ENCODE results near the gene CLTCL1. TPM values are rescaled to one million over a fixed set of nuclear protein-coding genes. Genes with fewer than 3 reads are reported as not detected.
"Not testable (repeated sequence)": the region's sequence is repeated elsewhere in the genome, so short reads cannot be mapped to it uniquely, and the experiment has no call there.

CLTCL1 gene
- total and polyA plus RNA-seq, 9 donors: 2.8 to 10.7 (median 5.2) TPM

DNA sequence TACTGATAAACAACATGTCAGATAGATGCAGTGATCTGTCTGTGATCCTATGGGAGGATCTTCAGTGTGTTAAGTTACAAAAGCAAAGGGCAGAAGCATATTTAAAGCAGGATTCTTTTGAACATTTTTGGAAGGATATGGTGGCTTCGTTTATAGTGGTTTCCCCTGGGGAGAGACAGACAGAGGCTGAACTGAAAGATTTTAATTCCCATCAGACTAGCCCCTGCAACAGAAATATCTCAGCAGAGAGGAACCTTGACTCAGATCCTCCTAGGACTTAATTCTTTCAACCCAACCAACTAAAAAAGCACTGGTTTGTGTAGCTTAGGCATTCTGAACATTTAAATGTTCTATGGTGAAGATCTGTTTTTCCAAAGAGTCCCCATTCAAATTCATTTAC is 5.7 kb downstream of the CLTCL1 start:
- H3K27me3 ChIP-seq: no peaks in the 10 kb centered on the region
- intact Hi-C loops (cut with DNase I): no loop called here
- TF ChIP-seq CTCF (IDR thresholded peaks at IDR 0.05) (no peak), EP300 (IDR thresholded peaks at IDR 0.05) (no peak), POLR2A (IDR thresholded peaks at IDR 0.05) (no peak)
- H3K4me3 ChIP-seq: no peak overlapping the region
- H3K27ac ChIP-seq: no peak overlapping the region
- 19 to 44% (median 38%) methylated on average over 1 of the region's 1 CpG for WGBS, 3 donors
- no peak for DNase-seq
- no peaks in the 10 kb centered on the region for H3K9me3 ChIP-seq
- no peaks in the 10 kb centered on the region for H3K36me3 ChIP-seq
- H3K4me1 ChIP-seq (ENCODE audit: insufficient read depth): no peaks in the 10 kb centered on the region

DNA sequence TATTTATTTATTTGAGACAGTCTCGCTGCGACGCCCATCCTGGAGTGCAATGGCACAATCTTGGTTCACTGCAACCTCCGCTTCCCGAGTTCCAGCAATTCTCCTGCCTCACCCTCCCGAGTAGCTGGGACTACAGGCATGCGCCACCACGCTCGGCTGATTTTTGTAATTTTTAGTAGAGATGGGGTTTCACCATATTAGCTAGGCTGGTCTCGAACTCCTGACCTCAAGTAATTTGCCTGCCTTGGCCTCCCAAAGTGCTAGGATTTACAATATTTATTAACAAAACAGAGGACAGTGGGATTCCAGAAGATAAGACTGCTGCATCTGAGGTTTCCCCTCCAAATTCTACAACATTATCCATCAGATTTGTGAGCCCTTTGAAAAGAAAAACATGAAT is 12.4 kb downstream of the CLTCL1 start:
- H3K9me3 ChIP-seq; H3K4me3 ChIP-seq; DNase-seq; intact Hi-C loops (cut with DNase I); H3K27ac ChIP-seq; H3K36me3 ChIP-seq; H3K4me1 ChIP-seq (ENCODE audit: insufficient read depth); H3K27me3 ChIP-seq: not testable (repeated sequence)
- 96 to 97% (median 97%) methylated on average over 10 of the region's 10 CpGs for WGBS, 3 donors

- no peaks in the 10 kb centered on the region for H3K9me3 ChIP-seq
- no peaks in the 10 kb centered on the region for H3K27me3 ChIP-seq
- 94% methylated on average over 8 of the region's 8 CpGs for WGBS, 3 donors
- H3K4me3 ChIP-seq: no peak overlapping the region
- TF ChIP-seq POLR2A (IDR thresholded peaks at IDR 0.05) (no peak), EP300 (IDR thresholded peaks at IDR 0.05) (no peak), CTCF (IDR thresholded peaks at IDR 0.05) (no peak)
- DNase-seq: no peak
- no peak overlapping the region for H3K27ac ChIP-seq
- H3K36me3 ChIP-seq: no peaks in the 10 kb centered on the region
- peaks cover 5% of the 10 kb centered on the region for H3K4me1 ChIP-seq (ENCODE audit: insufficient read depth)
- intact Hi-C loops (cut with DNase I): no loop called here
These were observed 13.7 kb downstream of the CLTCL1 start for GRCh38 chr22:19277785-19278184.

DNA sequence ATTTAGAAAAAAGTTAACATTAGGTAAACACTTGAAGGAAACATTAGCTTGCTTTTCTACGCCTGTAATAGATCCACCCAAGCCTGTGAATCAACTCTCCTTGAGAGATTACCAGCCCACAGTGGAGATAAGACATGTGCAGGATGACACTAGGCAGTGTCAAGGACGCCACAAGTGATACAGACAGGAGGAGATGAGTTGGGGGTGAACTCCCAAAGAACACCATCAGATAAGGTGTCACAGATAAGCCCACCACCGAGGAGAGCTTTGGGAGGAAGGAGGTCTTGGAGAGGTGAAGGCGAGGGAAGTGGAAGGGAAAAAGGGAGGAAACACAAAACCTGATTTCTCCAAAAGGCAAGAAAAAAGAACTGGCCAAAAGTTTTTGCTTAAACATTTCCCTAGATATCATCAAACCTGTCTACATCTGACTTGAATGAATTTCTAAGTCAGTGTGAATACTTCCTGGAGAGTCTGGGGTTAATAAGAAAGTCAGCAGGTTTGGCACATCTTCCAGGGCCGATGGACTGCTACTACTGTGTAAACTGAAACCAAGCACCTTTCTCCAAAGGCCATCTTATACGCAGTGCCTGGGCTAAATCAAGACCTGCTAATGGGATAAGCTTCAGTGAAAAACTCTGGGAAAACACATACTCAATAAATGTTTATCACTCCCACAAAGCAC is 15.5 kb downstream of the CLTCL1 start:
- intact Hi-C loops (cut with DNase I): no loop called here
- DNase-seq: peak in 1 of 5 donors; percentile 12
- no peak overlapping the region for H3K4me3 ChIP-seq
- TF ChIP-seq POLR2A (IDR thresholded peaks at IDR 0.05) (no peak), EP300 (IDR thresholded peaks at IDR 0.05) (no peak), CTCF (IDR thresholded peaks at IDR 0.05) (no peak)
- no peaks in the 10 kb centered on the region for H3K36me3 ChIP-seq
- no peak overlapping the region for H3K27ac ChIP-seq
- H3K27me3 ChIP-seq: no peaks in the 10 kb centered on the region
- H3K4me1 ChIP-seq (ENCODE audit: insufficient read depth): peaks cover 5% of the 10 kb centered on the region
- WGBS, 3 donors: 28 to 31% (median 31%) methylated on average over 6 of the region's 6 CpGs
- no peaks in the 10 kb centered on the region for H3K9me3 ChIP-seq

GRCh38 chr22:19275513-19275912 is 16.0 kb downstream of the CLTCL1 start:
- Histone ChIP-seq H3K4me3 (no peak overlapping the region), H3K4me1 (ENCODE audit: insufficient read depth) (peaks cover 5% of the 10 kb centered on the region), H3K9me3 (no peaks in the 10 kb centered on the region), H3K27ac (no peak overlapping the region), H3K27me3 (no peaks in the 10 kb centered on the region), H3K36me3 (no peaks in the 10 kb centered on the region)
- no peak for TF ChIP-seq EP300 (IDR thresholded peaks at IDR 0.05)
- no peak for TF ChIP-seq CTCF (IDR thresholded peaks at IDR 0.05)
- no peak for TF ChIP-seq POLR2A (IDR thresholded peaks at IDR 0.05)
- DNase-seq: no peak
- 61 to 70% (median 65%) methylated on average over 7 of the region's 7 CpGs for WGBS, 3 donors
- intact Hi-C loops (cut with DNase I): no loop called here

Measured in ovary (tissue), 9 donors.